ENCODE data around the gene ZNF263. TPM values are rescaled to one million over a fixed set of nuclear protein-coding genes. Genes with fewer than 3 reads are reported as not detected.

ZNF263 gene
- total and polyA plus RNA-seq, 9 of the 15 experiments (the other 6 are each of a cell fraction or from before 2014, with no cell fraction given) = 4.6 to 48.3 (median 31.8) TPM

GRCh38 chr16:3264137-3265036, 18.9 kb upstream of the ZNF263 start:
- DNase-seq (ENCODE audit: extremely low read depth in 1 of 4, low spot score in 3 of 4) = peak; percentile 97 to 98 (median 97)
- peaks cover 11% of the 10 kb centered on the region for H3K9me3 ChIP-seq (replicated peaks; ENCODE audit: control insufficient read depth, insufficient read depth, low read depth, low read length)
- H3K9ac ChIP-seq (ENCODE audit: insufficient read depth in 1 of 2, low read depth in 2 of 2, low read length in 2 of 2) = peak overlapping the region; percentile 62 to 95
- BruUV-seq (replicated peaks) = TSS peak; percentile 68
- peak; percentile 97 for ATAC-seq
- no peaks in the 10 kb centered on the region for H3K9me1 ChIP-seq (ENCODE audit: control insufficient read depth, insufficient read depth, low read length)
- no peaks in the 10 kb centered on the region for H4K20me1 ChIP-seq (replicated peaks; ENCODE audit: control insufficient read depth, insufficient read depth, low read length)
- H3K4me1 ChIP-seq (replicated peaks in 1 of 2; ENCODE audit: control insufficient read depth in 2 of 2, insufficient read depth in 2 of 2, low read length in 2 of 2) = peaks cover 4 to 21% of the 10 kb centered on the region in 2 experiments; a peak in 4 of 5 replicates
- H3K79me2 ChIP-seq (ENCODE audit: control insufficient read depth, insufficient read depth, low read length) = no peaks in the 10 kb centered on the region
- WGBS (ENCODE audit: insufficient coverage, low coverage, missing lambda C conversion rate) = 4% methylated on average over 57 of the region's 77 CpGs
- CTCF ChIA-PET (ENCODE audit: low intra/inter-chr PET ratio) = interaction anchor here (0.6 kb wide), 1 partner anchor 237 kb away, joined by 4 read pairs; no protein-coding TSS in a partner anchor
- peak overlapping the region; percentile 83 for H3K4me2 ChIP-seq (ENCODE audit: insufficient read depth, low read length)
- peaks cover under 1 to 2% of the 10 kb centered on the region in 2 experiments; a peak in 2 of 5 replicates for H3K27me3 ChIP-seq (ENCODE audit: control insufficient read depth in 2 of 2, insufficient read depth in 2 of 2, low read length in 2 of 2)
- peak; percentile 85 for FAIRE-seq
- H2AFZ ChIP-seq (ENCODE audit: low read depth, low read length) = peak overlapping the region; percentile 82
- peak overlapping the region; percentile 75 for H3K27ac ChIP-seq (ENCODE audit: extremely low read depth, low read depth, low read length)
- in situ Hi-C loops (cut with MboI) = no loop called here
- peak overlapping the region; percentile 65 for H3K4me3 ChIP-seq
- POLR2A ChIA-PET = interaction anchor here (0.6 to 2.7 kb wide), 10 partner anchors 8 to 1007 kb away, joined by 3 to 12 read pairs (median 4); partner anchors contain the start of gene MEFV
- intact Hi-C loops (cut with micrococcal nuclease) = loop anchor here (2.0 to 10.0 kb wide), 3 partner anchors 18 to 238 kb away; partner anchors contain the start of genes CLUAP1 and ZNF263
- no peaks in the 10 kb centered on the region for H3K36me3 ChIP-seq (ENCODE audit: control insufficient read depth, insufficient read depth, low read length)
- TF ChIP-seq KLF6 (CRISPR knock-in tag; IDR thresholded peaks at IDR 0.05; ENCODE audit: borderline replicate concordance) (peak; percentile 43; the same call in 1 of the 2 replicates), ETV6 (IDR thresholded peaks at IDR 0.05; ENCODE audit: borderline replicate concordance in 1 of 2, low read depth in 2 of 2, low read length in 1 of 2) (peak; percentile 75 to 91), ETV6 (CRISPR knock-in tag; IDR thresholded peaks at IDR 0.05; ENCODE audit: borderline replicate concordance) (peak; percentile 94; the same call in 1 of the 2 replicates), GATAD2A (IDR thresholded peaks at IDR 0.05) (peak; percentile 91), JUND (IDR thresholded peaks at IDR 0.05; ENCODE audit: borderline replicate concordance, low read depth, low read length) (no peak), JUND (tag; IDR thresholded peaks at IDR 0.05; ENCODE audit: borderline replicate concordance, low read depth, low read length) (no peak; the same call in 2 of the 3 replicates), TRIM24 (IDR thresholded peaks at IDR 0.05) (peak; percentile 14 to 34; a peak in 1 of 4 replicates), POLR2B (IDR thresholded peaks at IDR 0.05; ENCODE audit: low read depth, partially characterized antibody) (peak; percentile 57), THAP7 (CRISPR knock-in tag; IDR thresholded peaks at IDR 0.05) (no peak), MCM5 (IDR thresholded peaks at IDR 0.05; ENCODE audit: low read depth) (no peak), ZNF197 (CRISPR knock-in tag; IDR thresholded peaks at IDR 0.05; ENCODE audit: low read depth) (no peak), MBD2 (IDR thresholded peaks at IDR 0.05; ENCODE audit: borderline replicate concordance, low read depth) (peak; percentile 91), NR1H2 (CRISPR knock-in tag; IDR thresholded peaks at IDR 0.05) (peak; percentile 96; the same call in 1 of the 2 replicates), HNRNPLL (IDR thresholded peaks at IDR 0.05; ENCODE audit: low read depth, low read length, poor library complexity, severe bottlenecking) (peak; percentile 58), PRPF4 (IDR thresholded peaks at IDR 0.05; ENCODE audit: insufficient read depth, low read depth, low read length, poor library complexity, severe bottlenecking) (no peak), ARID3A (IDR thresholded peaks at IDR 0.05; ENCODE audit: borderline replicate concordance, low read depth, low read length) (no peak), ZZZ3 (IDR thresholded peaks at IDR 0.05) (no peak), POLR3G (IDR thresholded peaks at IDR 0.05; ENCODE audit: extremely low read depth, insufficient read length, insufficient replicate concordance) (no peak), CBFA2T2 (conservative IDR thresholded peaks at IDR 0.05) (no peak), CBFA2T3 (IDR thresholded peaks at IDR 0.05) (0 out of 2 replicates have a peak, but pooled peaks have one; percentile 16), XRCC3 (IDR thresholded peaks at IDR 0.05) (no peak)
